GM10847 (cell line): ENCODE results near the gene POLR3B.

Experiments
- POLR2A ChIP-seq: IDR thresholded peaks from 2 replicates; pipeline ENCODE4 v1.6.1; 2011; ENCODE audit not compliant: insufficient read length; ENCODE audit errors: extremely low read depth

Gene POLR3B

GRCh38 chr12:106480251-106480650, 122.7 kb downstream of the POLR3B start:
- TF ChIP-seq POLR2A, result no peak

- no peak for TF ChIP-seq POLR2A
Measured at GRCh38 chr12:106481246-106481645, 123.7 kb downstream of the POLR3B start.

GRCh38 chr12:106487664-106488063, 130.1 kb downstream of the POLR3B start:
- TF ChIP-seq POLR2A, result no peak

GRCh38 chr12:106488884-106489283, 131.3 kb downstream of the POLR3B start:
- no peak for TF ChIP-seq POLR2A

DNA sequence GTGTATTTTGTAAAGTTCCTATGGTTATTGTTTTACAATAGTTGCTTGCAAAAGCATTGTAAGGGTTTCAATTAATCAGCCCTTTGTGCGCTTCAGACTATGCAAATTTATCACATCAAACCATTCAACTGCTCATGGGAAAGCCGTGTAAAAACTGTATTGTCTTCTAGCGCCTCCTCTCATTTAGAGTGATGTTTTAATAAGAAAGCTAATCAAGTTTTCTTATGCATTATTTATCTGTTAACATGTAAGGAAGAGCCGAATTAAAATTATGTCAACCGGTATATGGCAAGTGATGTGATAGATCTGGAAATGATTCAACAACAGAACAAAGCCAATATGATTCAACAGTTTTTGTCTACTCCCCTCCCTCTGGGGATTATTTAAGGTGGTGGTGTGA, 132.7 kb downstream of the POLR3B start:
- no peak for TF ChIP-seq POLR2A

DNA sequence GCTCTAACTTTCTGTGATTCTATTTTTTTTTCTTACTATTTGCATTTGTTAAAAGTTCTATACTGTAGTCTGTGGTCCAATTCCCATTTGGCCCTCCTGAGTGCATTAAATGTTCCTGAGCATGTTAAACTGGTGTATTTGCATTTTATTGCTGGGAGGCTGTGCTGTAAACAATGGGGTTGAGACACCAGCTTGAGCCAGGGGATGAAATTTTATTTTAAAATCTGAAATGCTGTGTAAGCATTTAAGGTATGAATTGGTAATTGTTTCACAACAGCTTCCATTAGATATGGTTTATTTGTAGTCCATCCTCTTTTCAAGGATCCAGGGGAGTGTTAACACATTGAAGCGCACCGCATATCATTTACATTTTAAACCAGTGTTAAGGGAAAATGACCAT, 135.3 kb downstream of the POLR3B start:
- TF ChIP-seq POLR2A, result no peak

GRCh38 chr12:106493531-106493930, 136.0 kb downstream of the POLR3B start:
- no peak for TF ChIP-seq POLR2A

DNA sequence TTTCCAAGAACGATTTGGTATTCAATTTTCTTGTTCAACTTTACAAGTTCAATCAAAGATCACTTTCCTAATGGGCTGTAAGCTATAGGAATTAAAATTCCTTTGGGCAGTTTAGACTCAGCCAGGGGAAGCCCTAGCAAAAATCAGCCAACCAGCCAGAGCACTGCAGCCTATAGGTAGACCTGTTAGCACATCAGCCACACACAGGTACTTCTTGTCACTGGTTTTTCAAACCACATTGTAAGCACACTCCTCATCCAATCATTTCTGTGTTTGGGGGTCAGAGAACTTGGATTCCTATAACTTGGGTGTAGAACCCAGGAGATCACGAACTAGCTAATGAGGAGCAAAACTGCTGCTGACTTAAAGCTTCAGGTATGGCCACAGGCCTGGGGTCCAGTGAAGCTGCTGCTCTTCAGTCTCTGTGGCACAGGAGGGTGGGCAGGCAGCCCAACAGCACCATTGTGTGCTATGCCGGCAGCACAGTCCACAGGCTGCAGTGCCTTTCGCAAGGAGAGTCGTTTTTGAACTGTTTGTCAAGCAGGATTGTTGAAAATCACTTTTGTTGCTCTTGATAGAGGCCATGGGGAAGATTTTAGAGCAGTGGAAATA, 137.9 kb downstream of the POLR3B start:
- TF ChIP-seq POLR2A, result no peak

GRCh38 chr12:106498056-106498455, 140.5 kb downstream of the POLR3B start:
- TF ChIP-seq POLR2A, result no peak

GRCh38 chr12:106499628-106500027, 142.1 kb downstream of the POLR3B start:
- no peak for TF ChIP-seq POLR2A

DNA sequence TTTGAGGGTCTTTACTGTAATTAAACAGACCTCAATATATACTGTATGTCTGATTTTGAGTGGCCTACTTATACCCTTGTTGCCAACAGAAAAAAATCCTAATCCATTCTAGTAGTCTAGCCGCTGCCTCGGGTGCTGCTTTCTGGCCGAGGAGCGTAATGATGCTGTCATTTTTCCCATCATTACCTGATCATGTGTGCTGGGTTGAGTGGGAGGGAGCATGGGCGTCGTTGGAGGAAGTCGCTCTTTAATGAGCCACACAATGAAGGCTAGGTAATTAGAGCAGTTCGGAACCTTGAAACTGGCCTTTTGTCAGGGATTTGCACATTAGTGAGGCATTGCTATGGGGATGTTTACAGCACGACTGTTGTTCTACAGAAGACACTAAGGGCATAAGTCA, 149.1 kb downstream of the POLR3B start:
- TF ChIP-seq POLR2A, result no peak

DNA sequence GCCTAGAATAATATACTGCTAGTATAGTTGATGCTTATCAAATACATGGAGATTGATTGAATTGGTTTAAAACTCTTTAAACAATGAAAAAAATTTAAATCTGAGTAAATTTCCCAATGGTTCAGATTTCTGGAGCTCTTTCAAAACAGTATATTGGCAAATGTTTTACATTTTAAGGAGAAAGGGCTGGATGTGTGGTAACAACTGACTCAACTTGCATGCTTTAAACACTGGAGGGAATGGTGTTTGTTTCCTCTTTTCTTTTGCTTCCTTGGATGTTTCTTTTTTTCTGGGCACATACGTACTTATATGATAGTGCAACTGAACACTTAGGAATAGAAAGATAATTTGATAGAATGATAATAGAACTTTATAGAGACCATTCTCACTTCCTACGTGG, 151.4 kb downstream of the POLR3B start:
- TF ChIP-seq POLR2A, result no peak

GRCh38 chr12:106511365-106511764, 153.8 kb downstream of the POLR3B start:
- no peak for TF ChIP-seq POLR2A

DNA sequence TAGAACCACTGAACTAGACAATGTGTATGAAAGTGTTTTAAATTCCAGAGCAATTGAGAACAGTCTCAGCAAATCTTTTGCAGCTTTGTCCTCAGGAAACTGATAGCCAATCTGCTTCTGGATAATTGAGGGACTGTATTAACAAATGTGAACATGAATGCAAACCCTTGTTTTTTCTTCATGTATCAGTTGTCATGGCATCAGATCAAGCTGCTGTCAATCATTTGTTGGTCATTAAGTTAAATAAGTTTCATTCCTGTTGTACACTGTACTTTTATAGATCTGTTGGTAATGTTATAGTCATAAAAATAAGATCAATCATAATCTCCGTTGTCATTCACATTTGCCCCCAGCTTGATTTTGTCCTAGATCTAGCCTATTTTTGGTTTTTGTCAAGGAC, 159.8 kb downstream of the POLR3B start:
- TF ChIP-seq POLR2A, result no peak

DNA sequence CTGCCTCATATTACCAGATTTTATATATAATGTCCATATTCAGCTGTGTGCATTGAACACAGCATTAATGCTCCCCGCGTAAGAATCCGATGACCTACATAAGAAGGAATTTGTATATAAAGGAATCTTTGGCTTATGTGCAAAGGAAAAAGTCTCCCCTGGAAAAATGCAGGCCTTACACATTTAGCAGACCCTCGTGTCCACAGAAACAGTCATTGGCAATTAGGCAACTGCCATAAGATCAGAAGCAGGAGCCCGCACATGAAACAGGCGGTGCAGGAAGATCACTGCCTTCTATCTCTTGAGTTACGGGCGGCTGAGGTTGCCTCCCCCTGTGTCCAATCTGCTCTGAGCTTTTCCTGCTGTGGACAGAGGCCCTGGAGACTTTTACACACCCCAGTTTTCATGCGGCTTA, 162.1 kb downstream of the POLR3B start:
- TF ChIP-seq POLR2A, result no peak

DNA sequence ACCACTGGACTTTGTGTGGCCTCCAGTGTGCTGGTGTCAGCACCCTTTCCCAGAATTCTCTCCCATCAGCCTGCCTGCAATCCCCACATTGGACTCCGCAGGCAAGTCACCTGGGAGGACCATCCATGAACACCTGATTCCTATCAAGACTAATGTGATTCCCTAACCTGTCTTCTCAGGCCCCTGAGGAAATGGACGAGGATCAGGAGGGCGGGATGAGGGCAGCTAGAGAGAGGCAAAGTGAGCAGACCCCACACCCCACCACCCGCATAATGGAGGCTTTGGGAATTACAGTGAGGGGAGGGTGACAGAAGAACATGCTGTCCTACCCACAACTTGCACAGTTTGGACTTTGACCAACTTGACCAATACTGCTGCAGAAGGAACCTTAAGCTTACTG, 164.4 kb downstream of the POLR3B start:
- TF ChIP-seq POLR2A, result no peak

GRCh38 chr12:106522708-106523107, 165.2 kb downstream of the POLR3B start:
- TF ChIP-seq POLR2A, result no peak
